ENCODE results near the gene VTN. TPM values are rescaled to one million over a fixed set of nuclear protein-coding genes. Genes with fewer than 3 reads are reported as not detected.

Gene VTN
- total and polyA plus RNA-seq, 3 experiments from 2014 or later, result 0.18 to 0.57 TPM; not detected in 1

DNA sequence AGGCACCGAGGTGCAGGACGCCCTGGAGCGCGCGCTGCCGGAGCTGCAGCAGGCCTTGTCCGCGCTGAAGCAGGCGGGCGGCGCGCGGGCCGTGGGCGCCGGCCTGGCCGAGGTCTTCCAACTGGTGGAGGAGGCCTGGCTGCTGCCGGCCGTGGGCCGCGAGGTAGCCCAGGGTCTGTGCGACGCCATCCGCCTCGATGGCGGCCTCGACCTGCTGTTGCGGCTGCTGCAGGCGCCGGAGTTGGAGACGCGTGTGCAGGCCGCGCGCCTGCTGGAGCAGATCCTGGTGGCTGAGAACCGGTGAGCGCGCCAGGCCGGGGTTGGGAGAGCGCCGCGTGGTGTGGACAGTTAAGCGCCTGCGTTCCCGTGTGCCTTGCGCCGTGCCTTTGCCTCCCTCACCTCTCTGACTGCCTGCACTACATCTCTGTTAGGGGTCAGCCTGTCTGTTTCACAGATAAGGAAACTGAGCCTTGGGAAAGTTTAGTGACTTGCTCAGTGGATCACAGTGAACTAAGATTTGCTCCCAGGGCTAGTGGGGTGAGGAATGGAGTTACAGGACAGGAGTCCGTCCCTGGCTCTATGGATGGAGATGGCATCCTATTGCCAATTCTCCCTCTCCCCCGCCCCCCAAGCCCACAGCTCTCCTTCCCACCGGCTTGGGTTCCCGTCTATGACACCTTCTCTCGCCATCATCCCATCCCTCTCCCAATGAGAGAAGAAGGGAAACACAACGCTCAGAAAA lies 2.3 kb upstream of the VTN start:
- peak overlapping the region in 7 of 8 donors; percentile 59 to 86 (median 71) for H3K27ac Mint-ChIP-seq
- no peaks in the 10 kb centered on the region for H3K9me3 Mint-ChIP-seq
- peak overlapping the region; percentile 69 to 91 (median 78) for H3K4me3 Mint-ChIP-seq
- H3K36me3 Mint-ChIP-seq, result peaks cover 0 to 7% (median 0%) of the 10 kb centered on the region in 3 donors
- no peaks in the 10 kb centered on the region for H3K27me3 Mint-ChIP-seq
- Histone ChIP-seq H3K9me3 (ENCODE audit: low read length) (no peaks in the 10 kb centered on the region), H3K4me1 (ENCODE audit: insufficient read depth, low read length) (peaks cover 22% of the 10 kb centered on the region), H3K27ac (ENCODE audit: low read depth, low read length) (peak overlapping the region; percentile 75), H3K4me3 (ENCODE audit: low read length) (peak overlapping the region; percentile 70), H3K36me3 (ENCODE audit: insufficient read depth, low read length) (no peaks in the 10 kb centered on the region), H3K27me3 (ENCODE audit: insufficient read depth, low read length, poor library complexity, severe bottlenecking) (no peaks in the 10 kb centered on the region)
- peaks cover 11 to 25% (median 23%) of the 10 kb centered on the region in 3 donors for H3K4me1 Mint-ChIP-seq
- POLR2A ChIA-PET, result interaction anchor here (2.3 to 2.4 kb wide), 2 partner anchors 12 to 37 kb away, joined by 9 read pairs; partner anchors contain the start of genes IFT20 and TNFAIP1
- DNase-seq, result no peak
- CTCF ChIA-PET, result interaction anchor here (1.3 kb wide), 1 partner anchor 7 kb away, joined by 4 read pairs; the partner anchor contains the start of gene SEBOX

DNA sequence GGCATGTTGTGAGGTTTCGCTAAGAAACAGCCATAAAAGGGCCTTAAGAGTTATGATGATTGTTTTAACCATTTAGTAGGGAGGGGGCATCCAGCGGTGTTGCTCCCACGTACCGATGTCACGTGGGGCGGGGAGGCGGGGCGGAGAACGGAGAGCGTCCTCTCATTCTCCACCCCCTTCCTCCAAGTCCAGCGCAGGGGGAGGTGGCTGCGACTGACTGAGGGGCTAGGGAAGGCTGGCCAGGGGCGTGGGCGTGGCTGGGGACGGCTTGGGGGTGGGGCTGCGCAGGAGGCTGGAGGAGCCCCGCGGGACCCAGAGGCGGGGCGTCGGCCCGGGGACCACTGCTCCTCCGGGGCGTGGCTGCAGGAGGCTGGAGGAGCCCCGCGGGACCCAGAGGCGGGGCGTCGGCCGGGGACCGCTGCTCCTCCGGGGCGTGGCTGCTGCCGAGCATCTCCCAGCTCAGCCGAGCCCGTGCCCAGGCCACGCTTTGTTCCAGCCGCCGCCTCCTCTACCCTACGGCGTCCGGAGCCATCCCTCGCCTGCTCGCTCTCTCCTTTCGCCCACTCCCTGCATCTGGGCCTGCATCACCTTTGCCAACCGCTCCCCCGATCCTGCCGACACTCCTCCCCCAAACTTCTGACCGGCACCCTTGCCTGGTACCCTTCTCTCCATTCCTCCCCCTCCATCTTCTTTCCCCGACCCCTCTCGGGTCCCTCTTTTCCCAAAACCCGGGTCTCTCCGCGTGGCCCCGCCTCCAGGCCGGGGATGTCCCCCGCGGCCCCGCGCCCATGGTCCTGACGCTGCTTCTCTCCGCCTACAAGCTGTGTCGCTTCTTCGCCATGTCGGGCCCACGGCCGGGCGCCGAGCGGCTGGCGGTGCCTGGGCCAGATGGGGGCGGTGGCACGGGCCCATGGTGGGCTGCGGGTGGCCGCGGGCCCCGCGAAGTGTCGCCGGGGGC lies 1.4 kb upstream of the VTN start, which contains the start of gene SARM1:
TSS of gene SARM1 (plus strand) at position 450 of the 958 bp plus-strand sequence. CDS start at position 789, 339 bp downstream.
- Mint-ChIP-seq H3K4me3 (peak within 1 kb of the TSS; percentile 88 to 97 (median 93)), H3K9me3 (no peaks in the 10 kb centered on the region), H3K27me3 (no peaks in the 10 kb centered on the region), H3K27ac (peak within 1 kb of the TSS; percentile 65 to 99 (median 96)), H3K36me3 (peaks cover 0 to 5% (median 0%) of the 10 kb centered on the region in 3 donors), H3K4me1 (peaks cover 11 to 25% (median 23%) of the 10 kb centered on the region in 3 donors)
- POLR2A ChIA-PET, result interaction anchor here (2.2 to 2.4 kb wide), 3 partner anchors 13 to 36 kb away, joined by 8 to 9 read pairs (median 9); partner anchors contain the start of genes IFT20, POLDIP2 and TNFAIP1
- CTCF ChIA-PET, result interaction anchor here (1.4 kb wide), 1 partner anchor 13 kb away, joined by 6 read pairs; no protein-coding TSS in a partner anchor
- Histone ChIP-seq H3K27ac (ENCODE audit: low read depth, low read length) (peak within 1 kb of the TSS; percentile 75), H3K9me3 (ENCODE audit: low read length) (no peaks in the 10 kb centered on the region), H3K27me3 (ENCODE audit: insufficient read depth, low read length, poor library complexity, severe bottlenecking) (no peaks in the 10 kb centered on the region), H3K4me1 (ENCODE audit: insufficient read depth, low read length) (peaks cover 22% of the 10 kb centered on the region), H3K36me3 (ENCODE audit: insufficient read depth, low read length) (no peaks in the 10 kb centered on the region), H3K4me3 (ENCODE audit: low read length) (peak within 1 kb of the TSS; percentile 70)
- peak; percentile 70 to 88 (median 78) for DNase-seq

DNA sequence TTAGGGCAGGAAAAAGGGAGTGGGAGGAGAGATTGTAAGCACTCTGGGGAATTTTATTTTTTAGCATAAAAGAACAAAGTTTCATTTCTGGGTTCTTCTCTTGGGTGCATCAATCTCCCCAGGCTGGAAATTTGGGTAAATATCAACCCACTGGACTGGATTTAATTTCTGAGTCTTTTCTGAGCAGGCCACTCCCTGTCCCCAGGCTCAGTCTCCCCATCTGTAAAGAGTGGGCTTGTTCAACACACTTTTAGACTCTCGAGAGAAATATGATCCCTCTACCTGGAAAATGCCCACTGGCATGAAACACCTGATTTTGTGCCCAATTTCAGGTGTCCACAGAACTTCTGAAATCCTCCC lies 617 bp upstream of the VTN start:
- Histone ChIP-seq H3K9me3 (ENCODE audit: low read length) (no peaks in the 10 kb centered on the region), H3K27ac (ENCODE audit: low read depth, low read length) (no peak overlapping the region), H3K4me1 (ENCODE audit: insufficient read depth, low read length) (peaks cover 22% of the 10 kb centered on the region), H3K4me3 (ENCODE audit: low read length) (peak overlapping the region; percentile 55), H3K36me3 (ENCODE audit: insufficient read depth, low read length) (no peaks in the 10 kb centered on the region), H3K27me3 (ENCODE audit: insufficient read depth, low read length, poor library complexity, severe bottlenecking) (no peaks in the 10 kb centered on the region)
- ChIA-PET CTCF (interaction anchor here (1.2 to 1.4 kb wide), 3 partner anchors 13 to 46 kb away, joined by 3 to 6 read pairs (median 5); partner anchors contain the start of gene POLDIP2), POLR2A (interaction anchor here (2.2 to 2.4 kb wide), 3 partner anchors 13 to 35 kb away, joined by 8 to 9 read pairs (median 9); partner anchors contain the start of genes IFT20, POLDIP2 and TNFAIP1)
- Mint-ChIP-seq H3K4me1 (peaks cover 11 to 25% (median 23%) of the 10 kb centered on the region in 3 donors), H3K9me3 (no peaks in the 10 kb centered on the region), H3K27ac (peak overlapping the region; percentile 65 to 99 (median 96)), H3K27me3 (no peaks in the 10 kb centered on the region), H3K36me3 (peaks cover 0 to 5% (median 0%) of the 10 kb centered on the region in 3 donors), H3K4me3 (peak overlapping the region; percentile 88 to 97 (median 93))
- DNase-seq, result no peak

DNA sequence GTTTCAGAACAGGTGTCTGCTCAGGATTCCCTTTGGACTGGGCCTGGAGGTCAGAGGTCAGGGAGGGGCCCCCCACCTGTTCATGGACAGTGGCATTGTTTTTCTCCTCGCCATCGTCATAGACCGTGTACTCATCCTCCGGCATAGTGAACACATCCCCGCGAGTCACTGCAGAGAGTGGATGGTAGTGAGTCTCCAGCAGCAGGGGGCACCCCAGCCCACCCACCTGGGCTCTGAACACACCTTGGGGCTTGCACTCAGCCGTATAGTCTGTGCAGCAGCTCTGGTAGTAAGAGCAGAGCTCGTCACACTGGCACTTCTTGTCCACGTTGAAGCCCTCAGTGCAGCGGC lies 448 bp downstream of the VTN start:
- Histone ChIP-seq H3K27ac (ENCODE audit: low read depth, low read length) (no peak overlapping the region), H3K9me3 (ENCODE audit: low read length) (no peaks in the 10 kb centered on the region), H3K36me3 (ENCODE audit: insufficient read depth, low read length) (no peaks in the 10 kb centered on the region), H3K4me3 (ENCODE audit: low read length) (no peak overlapping the region), H3K27me3 (ENCODE audit: insufficient read depth, low read length, poor library complexity, severe bottlenecking) (no peaks in the 10 kb centered on the region), H3K4me1 (ENCODE audit: insufficient read depth, low read length) (peaks cover 22% of the 10 kb centered on the region)
- ChIA-PET POLR2A (interaction anchor here (2.2 kb wide), 1 partner anchor 12 kb away, joined by 8 read pairs; the partner anchor contains the start of gene POLDIP2), CTCF (interaction anchor here (1.2 to 1.3 kb wide), 2 partner anchors 12 to 47 kb away, joined by 3 to 5 read pairs; partner anchors contain the start of gene POLDIP2)
- DNase-seq, result no peak
- peak overlapping the region in 3 of 7 donors; percentile 91 to 97 (median 93) for H3K4me3 Mint-ChIP-seq
- peaks cover 0 to 6% (median 0%) of the 10 kb centered on the region in 3 donors for H3K36me3 Mint-ChIP-seq
- H3K9me3 Mint-ChIP-seq, result no peaks in the 10 kb centered on the region
- H3K4me1 Mint-ChIP-seq, result peaks cover 8 to 22% (median 18%) of the 10 kb centered on the region in 3 donors
- no peaks in the 10 kb centered on the region for H3K27me3 Mint-ChIP-seq
- H3K27ac Mint-ChIP-seq, result peak overlapping the region in 4 of 8 donors; percentile 3 to 99 (median 47)

DNA sequence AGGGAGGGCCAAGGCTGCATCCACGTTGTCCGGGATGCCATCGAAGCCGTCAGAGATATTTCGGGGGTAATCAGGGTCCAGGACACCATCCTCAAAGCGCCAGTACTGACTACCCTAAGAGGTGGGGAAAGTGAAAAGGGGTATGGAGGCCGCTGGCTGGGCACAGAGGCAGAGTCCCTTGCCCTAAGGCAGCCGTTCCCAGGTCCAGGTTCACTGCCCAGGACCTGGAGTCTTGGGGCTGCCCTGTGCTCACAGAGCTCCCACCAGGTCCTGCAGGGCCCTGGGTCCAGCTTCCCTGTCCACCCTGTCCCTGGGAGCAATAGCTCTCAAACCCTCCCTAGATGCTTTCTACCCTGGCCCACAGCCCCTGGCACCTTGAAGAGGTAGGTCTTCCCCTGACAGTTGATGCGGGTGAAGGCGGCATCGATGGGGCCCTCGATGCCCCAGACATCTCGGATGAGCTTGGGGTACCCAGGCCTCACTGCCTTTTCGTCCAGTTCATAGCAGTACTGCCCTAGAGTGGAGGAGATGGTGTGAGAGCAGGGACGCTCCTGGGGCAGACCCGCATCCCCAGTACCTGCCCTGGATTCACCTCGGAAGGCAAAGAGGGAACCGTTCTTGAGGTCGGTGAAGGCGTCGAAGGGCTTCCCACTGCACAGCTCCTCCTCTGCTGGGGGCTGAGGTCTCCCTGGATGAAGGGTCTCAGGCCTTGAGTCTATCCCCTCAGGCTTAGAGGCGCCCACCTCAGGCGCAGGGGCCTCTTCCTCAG lies 1.0 kb downstream of the VTN start:
- H3K9me3 Mint-ChIP-seq, result no peaks in the 10 kb centered on the region
- peaks cover 0 to 10% (median 0%) of the 10 kb centered on the region in 3 donors for H3K36me3 Mint-ChIP-seq
- Histone ChIP-seq H3K4me3 (ENCODE audit: low read length) (no peak overlapping the region), H3K27ac (ENCODE audit: low read depth, low read length) (no peak overlapping the region), H3K9me3 (ENCODE audit: low read length) (no peaks in the 10 kb centered on the region), H3K36me3 (ENCODE audit: insufficient read depth, low read length) (no peaks in the 10 kb centered on the region), H3K27me3 (ENCODE audit: insufficient read depth, low read length, poor library complexity, severe bottlenecking) (no peaks in the 10 kb centered on the region), H3K4me1 (ENCODE audit: insufficient read depth, low read length) (peaks cover 22% of the 10 kb centered on the region)
- no peak for DNase-seq
- ChIA-PET CTCF (interaction anchor here (1.0 kb wide), 1 partner anchor 47 kb away, joined by 3 read pairs; no protein-coding TSS in a partner anchor), POLR2A (interaction anchor here (3.1 kb wide), 1 partner anchor 12 kb away, joined by 10 read pairs; the partner anchor contains the start of gene POLDIP2)
- peak overlapping the region in 4 of 8 donors; percentile 28 to 82 (median 62) for H3K27ac Mint-ChIP-seq
- no peaks in the 10 kb centered on the region for H3K27me3 Mint-ChIP-seq
- H3K4me3 Mint-ChIP-seq, result peak overlapping the region in 1 of 7 donors; percentile 23
- peaks cover 8 to 22% (median 18%) of the 10 kb centered on the region in 3 donors for H3K4me1 Mint-ChIP-seq

DNA sequence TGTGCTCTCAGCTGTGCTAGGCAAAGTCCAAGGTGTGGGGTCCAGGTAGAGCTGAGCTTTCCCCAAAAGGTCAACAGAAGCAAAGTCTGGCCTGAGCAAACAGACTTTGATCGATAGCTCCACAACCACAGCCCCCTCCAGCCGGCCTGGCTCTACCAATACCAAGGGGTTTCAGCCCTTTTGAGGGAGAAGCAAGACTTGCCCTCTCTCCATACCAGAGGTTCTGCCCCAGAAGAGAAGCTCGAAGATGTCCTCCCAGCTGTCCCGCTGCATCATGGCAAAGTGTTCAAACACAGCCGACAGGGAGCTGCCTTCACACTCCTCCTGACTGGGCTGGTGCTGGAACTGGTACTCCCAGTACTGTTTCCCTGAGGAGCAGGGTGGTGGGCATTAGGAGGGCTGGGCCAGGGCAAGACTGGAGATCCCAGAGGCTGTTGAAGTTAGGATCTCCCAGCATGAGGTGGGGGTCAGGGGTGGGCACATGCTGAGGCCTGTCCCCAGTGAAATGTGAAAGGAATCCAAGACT lies 1.7 kb downstream of the VTN start:
- Histone ChIP-seq H3K4me3 (ENCODE audit: low read length) (no peak overlapping the region), H3K9me3 (ENCODE audit: low read length) (no peaks in the 10 kb centered on the region), H3K27ac (ENCODE audit: low read depth, low read length) (no peak overlapping the region), H3K27me3 (ENCODE audit: insufficient read depth, low read length, poor library complexity, severe bottlenecking) (no peaks in the 10 kb centered on the region), H3K4me1 (ENCODE audit: insufficient read depth, low read length) (peaks cover 18% of the 10 kb centered on the region), H3K36me3 (ENCODE audit: insufficient read depth, low read length) (no peaks in the 10 kb centered on the region)
- H3K4me1 Mint-ChIP-seq, result peaks cover 8 to 18% (median 14%) of the 10 kb centered on the region in 3 donors
- CTCF ChIA-PET, result interaction anchor here (1.0 kb wide), 1 partner anchor 48 kb away, joined by 3 read pairs; no protein-coding TSS in a partner anchor
- POLR2A ChIA-PET, result interaction anchor here (3.1 kb wide), 1 partner anchor 11 kb away, joined by 10 read pairs; the partner anchor contains the start of gene POLDIP2
- H3K9me3 Mint-ChIP-seq, result no peaks in the 10 kb centered on the region
- no peak overlapping the region for H3K4me3 Mint-ChIP-seq
- no peaks in the 10 kb centered on the region for H3K27me3 Mint-ChIP-seq
- H3K27ac Mint-ChIP-seq, result peak overlapping the region in 4 of 8 donors; percentile 61 to 82 (median 71)
- no peak for DNase-seq
- H3K36me3 Mint-ChIP-seq, result peaks cover 0 to 17% (median 0%) of the 10 kb centered on the region in 3 donors

Data from CD8-positive, alpha-beta memory T cell (primary cell).